Skeletal muscle tissue (tissue), 4 donors: ENCODE data around the gene NDUFA11. TPM values are rescaled to one million over a fixed set of nuclear protein-coding genes. Genes with fewer than 3 reads are reported as not detected.
A peak's percentile ranks its signal among the peaks of the same experiment; 100 is the strongest.
"Not testable (repeated sequence)": the region's sequence is repeated elsewhere in the genome, so short reads cannot be mapped to it uniquely, and the experiment has no call there.

Source experiments
- H3K27ac ChIP-seq: one replicate; pipeline ENCODE4 v1.7.0; 2013; ENCODE audit warnings: mild to moderate bottlenecking, low read depth, low read length, inconsistent platforms
- H3K27me3 ChIP-seq, 3 donors: one replicate each; pipeline ENCODE4 v1.7.0; 2013; ENCODE audit warnings: low read length in 3 of 3; ENCODE audit not compliant: control insufficient read depth in 3 of 3, insufficient read depth in 3 of 3
- H3K36me3 ChIP-seq, 3 donors: one replicate each; pipeline ENCODE4 v1.7.0; 2013; ENCODE audit warnings: low read length in 3 of 3; ENCODE audit not compliant: control insufficient read depth in 3 of 3, insufficient read depth in 3 of 3
- H3K4me1 ChIP-seq, 3 donors: one replicate each; pipeline ENCODE4 v1.7.0; 2013; ENCODE audit warnings: low read length in 3 of 3, mild to moderate bottlenecking in 3 of 3; ENCODE audit not compliant: control insufficient read depth in 3 of 3, insufficient read depth in 3 of 3
- H3K4me3 ChIP-seq, 3 donors: one replicate each; pipeline ENCODE4 v1.7.0; 2013; ENCODE audit warnings: low read length in 3 of 3
- H3K9ac ChIP-seq, 3 donors: one replicate each; pipeline ENCODE4 v1.7.0; 2013; ENCODE audit warnings: low read length in 3 of 3, mild to moderate bottlenecking in 3 of 3, moderate library complexity in 2 of 3, low read depth in 1 of 3
- H3K9me3 ChIP-seq, 3 donors: one replicate each; pipeline ENCODE4 v1.7.0; 2013; ENCODE audit warnings: low read length in 3 of 3; ENCODE audit not compliant: control insufficient read depth in 3 of 3
- total RNA-seq: library from RNA; depleted of rRNA; stranded (reverse); fragments of >200 nt; gene quantifications from one replicate; pipeline ENCODE4 v1.2.3, GENCODE V29; 2014
- donor health status: Osteomylitis.

The NDUFA11 gene
- total RNA-seq, 1 donor from 2014 or later, result 202 TPM

- Histone ChIP-seq H3K27ac (no peak overlapping the region), H3K4me3 (peak overlapping the region in 1 of 3 donors; percentile 2), H3K36me3 (no peaks in the 10 kb centered on the region), H3K9me3 (no peaks in the 10 kb centered on the region), H3K4me1 (peaks cover 7 to 8% (median 8%) of the 10 kb centered on the region in 3 donors), H3K9ac (peak overlapping the region in 1 of 3 donors; percentile 8), H3K27me3 (peaks cover 0 to 16% (median 6%) of the 10 kb centered on the region in 3 donors)
Observed at GRCh38 chr19:5880604-5881078, 22.9 kb downstream of the NDUFA11 start.

GRCh38 chr19:5880196-5880595 is 23.4 kb downstream of the NDUFA11 start:
- Histone ChIP-seq H3K4me1 (peaks cover 7 to 8% (median 8%) of the 10 kb centered on the region in 3 donors), H3K27me3 (peaks cover 0 to 16% (median 6%) of the 10 kb centered on the region in 3 donors), H3K9me3 (no peaks in the 10 kb centered on the region), H3K4me3 (no peak overlapping the region), H3K9ac (no peak overlapping the region), H3K27ac (no peak overlapping the region), H3K36me3 (no peaks in the 10 kb centered on the region)

- Histone ChIP-seq H3K9me3 (no peaks in the 10 kb centered on the region), H3K4me1 (peaks cover 7 to 8% (median 8%) of the 10 kb centered on the region in 3 donors), H3K9ac (no peak overlapping the region), H3K27me3 (peaks cover 0 to 21% (median 6%) of the 10 kb centered on the region in 3 donors), H3K4me3 (no peak overlapping the region), H3K27ac (no peak overlapping the region), H3K36me3 (no peaks in the 10 kb centered on the region)
Observed at GRCh38 chr19:5877882-5878281, 25.7 kb downstream of the NDUFA11 start.

- Histone ChIP-seq H3K27me3 (peaks cover 0 to 21% (median 6%) of the 10 kb centered on the region in 3 donors), H3K36me3 (no peaks in the 10 kb centered on the region), H3K9ac (no peak overlapping the region), H3K9me3 (no peaks in the 10 kb centered on the region), H3K27ac (no peak overlapping the region), H3K4me3 (no peak overlapping the region), H3K4me1 (peaks cover 7 to 8% (median 8%) of the 10 kb centered on the region in 3 donors)
Observed at GRCh38 chr19:5877427-5877826, 26.2 kb downstream of the NDUFA11 start.

GRCh38 chr19:5874496-5874895 is 29.1 kb downstream of the NDUFA11 start:
- not testable (repeated sequence) for H3K27ac ChIP-seq, H3K9me3 ChIP-seq, H3K36me3 ChIP-seq, H3K4me3 ChIP-seq, H3K9ac ChIP-seq, H3K4me1 ChIP-seq
- H3K27me3 ChIP-seq, result peaks cover 0 to 17% (median 6%) of the 10 kb centered on the region in 3 donors

GRCh38 chr19:5873617-5874199 is 29.9 kb downstream of the NDUFA11 start:
- H3K27ac ChIP-seq, result no peak overlapping the region
- H3K4me1 ChIP-seq, result no peaks in the 10 kb centered on the region
- H3K9ac ChIP-seq, result no peak overlapping the region
- no peaks in the 10 kb centered on the region for H3K36me3 ChIP-seq
- H3K4me3 ChIP-seq, result no peak overlapping the region
- H3K27me3 ChIP-seq, result peaks cover 0 to 12% (median 6%) of the 10 kb centered on the region in 3 donors
- no peaks in the 10 kb centered on the region for H3K9me3 ChIP-seq

GRCh38 chr19:5870986-5871394 is 32.6 kb downstream of the NDUFA11 start:
- no peaks in the 10 kb centered on the region for H3K36me3 ChIP-seq
- no peak overlapping the region for H3K9ac ChIP-seq
- H3K27me3 ChIP-seq, result peaks cover 0 to 5% (median 3%) of the 10 kb centered on the region in 3 donors
- H3K4me1 ChIP-seq, result no peaks in the 10 kb centered on the region
- H3K9me3 ChIP-seq, result no peaks in the 10 kb centered on the region
- no peak overlapping the region for H3K4me3 ChIP-seq
- H3K27ac ChIP-seq, result no peak overlapping the region

- no peak overlapping the region for H3K9ac ChIP-seq
- no peak overlapping the region for H3K4me3 ChIP-seq
- H3K27ac ChIP-seq, result no peak overlapping the region
- H3K27me3 ChIP-seq, result peaks cover 5 to 19% (median 17%) of the 10 kb centered on the region in 3 donors
- H3K36me3 ChIP-seq, result no peaks in the 10 kb centered on the region
- no peaks in the 10 kb centered on the region for H3K4me1 ChIP-seq
- H3K9me3 ChIP-seq, result no peaks in the 10 kb centered on the region
Observed at GRCh38 chr19:5867201-5868136, 36.1 kb downstream of the NDUFA11 start.

GRCh38 chr19:5865772-5866171 is 37.8 kb downstream of the NDUFA11 start:
- H3K4me3 ChIP-seq, result no peak overlapping the region
- H3K27ac ChIP-seq, result no peak overlapping the region
- peaks cover 5 to 27% (median 17%) of the 10 kb centered on the region in 3 donors for H3K27me3 ChIP-seq
- no peaks in the 10 kb centered on the region for H3K4me1 ChIP-seq
- no peaks in the 10 kb centered on the region for H3K36me3 ChIP-seq
- H3K9ac ChIP-seq, result no peak overlapping the region
- H3K9me3 ChIP-seq, result no peaks in the 10 kb centered on the region
